NCI-H774 (cell line): ENCODE data around the gene PHLDB2.

Experiments
- DNase-seq: peaks from one replicate; lab custom pipeline; 2025; lab: John Stamatoyannopoulos, UW

PHLDB2 gene

DNA sequence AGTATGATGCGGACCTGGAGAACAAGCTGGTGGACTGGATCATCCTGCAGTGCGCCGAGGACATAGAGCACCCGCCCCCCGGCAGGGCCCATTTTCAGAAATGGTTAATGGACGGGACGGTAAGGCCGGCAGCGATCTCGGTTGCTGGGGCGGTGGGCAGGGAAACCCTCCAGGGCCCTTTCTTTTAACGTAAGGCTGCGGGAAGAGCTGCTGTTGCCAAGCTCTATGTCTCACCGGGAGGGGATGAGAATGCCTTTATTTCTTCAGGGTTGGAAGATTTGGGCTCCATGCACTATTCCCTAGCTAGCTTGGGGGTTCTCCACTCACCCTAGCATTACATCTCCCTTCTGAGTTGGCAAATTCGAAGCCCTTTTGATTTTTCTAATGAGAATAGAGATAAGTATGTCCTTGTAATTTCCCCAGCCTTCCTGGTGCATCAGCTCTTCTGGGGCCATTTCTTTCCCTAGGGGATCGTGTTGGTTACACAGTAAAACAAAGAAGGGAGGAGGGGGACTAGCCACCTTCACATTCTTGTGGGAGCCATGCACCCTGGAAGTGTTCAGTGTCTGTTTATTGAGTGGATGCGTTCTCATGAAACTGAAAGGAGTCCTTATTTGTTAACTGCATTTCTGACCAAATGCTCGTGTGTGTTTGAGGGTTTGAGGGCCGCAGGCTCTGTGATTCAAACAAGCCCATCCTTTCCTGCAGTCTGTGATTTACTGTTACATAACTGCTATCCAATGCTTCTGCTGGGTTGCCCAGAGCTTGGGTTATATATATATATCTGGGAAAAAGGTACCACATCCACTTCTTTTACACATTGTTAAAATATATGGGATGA, 140.6 kb downstream of the PHLDB2 start:
- DNase-seq, result no peak

DNA sequence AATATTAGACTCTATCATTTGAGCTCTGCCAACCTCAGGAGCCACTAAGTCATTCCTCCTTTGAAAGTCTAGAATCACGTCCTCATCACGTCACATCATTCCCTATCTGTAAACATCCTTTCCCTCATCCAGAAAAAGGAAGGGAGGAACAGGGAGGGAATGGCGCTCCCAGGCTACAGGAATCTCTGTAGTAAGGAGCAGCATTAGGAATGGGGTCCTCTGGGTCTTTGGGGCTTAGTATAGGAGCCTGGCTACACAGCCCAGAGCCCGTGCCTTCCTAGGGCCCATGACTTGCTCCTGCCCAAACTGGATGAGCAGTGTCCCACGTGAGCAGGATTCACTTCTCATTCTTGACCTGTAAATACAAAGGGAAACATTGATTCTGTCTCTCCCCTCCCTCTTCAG, 141.3 kb downstream of the PHLDB2 start:
- no peak for DNase-seq

DNA sequence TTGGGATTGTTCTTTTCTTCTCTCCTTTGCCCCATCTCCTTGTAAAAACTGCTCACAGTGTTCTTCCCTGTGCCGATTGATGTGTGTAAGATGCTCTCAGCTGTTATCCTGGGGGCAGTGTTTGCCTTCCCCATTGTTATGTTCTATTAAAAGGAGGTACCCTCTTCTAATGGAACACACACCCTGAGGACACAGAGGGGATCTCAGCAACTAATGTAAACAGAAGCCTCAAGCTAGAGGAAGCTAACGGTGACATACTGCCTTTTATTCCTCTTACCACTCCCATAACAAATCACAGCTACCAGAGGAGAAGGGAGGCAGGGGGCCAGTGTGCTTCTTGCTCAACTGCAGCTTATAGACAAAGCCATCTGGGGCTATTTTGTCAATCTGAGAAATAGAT, 141.9 kb downstream of the PHLDB2 start:
- no peak for DNase-seq

DNA sequence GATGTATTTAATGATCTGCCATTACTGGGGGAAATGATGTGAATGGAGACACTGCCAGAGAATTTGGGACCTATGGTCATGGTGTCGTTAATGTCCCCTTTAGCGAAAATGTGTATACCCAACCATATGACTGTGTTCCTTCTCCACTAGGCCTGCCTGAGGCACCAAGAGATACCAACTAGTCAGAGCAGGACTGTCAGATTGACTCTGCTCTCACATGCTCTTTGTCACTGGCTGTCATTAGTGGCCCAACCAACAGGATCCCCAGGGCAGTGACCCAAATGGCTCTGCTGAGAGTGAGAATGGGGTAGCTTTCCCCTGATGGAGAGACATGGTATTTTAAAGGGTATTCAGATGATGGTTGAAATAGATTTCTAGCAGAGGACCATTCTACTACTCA, 142.5 kb downstream of the PHLDB2 start:
- DNase-seq, result no peak

DNA sequence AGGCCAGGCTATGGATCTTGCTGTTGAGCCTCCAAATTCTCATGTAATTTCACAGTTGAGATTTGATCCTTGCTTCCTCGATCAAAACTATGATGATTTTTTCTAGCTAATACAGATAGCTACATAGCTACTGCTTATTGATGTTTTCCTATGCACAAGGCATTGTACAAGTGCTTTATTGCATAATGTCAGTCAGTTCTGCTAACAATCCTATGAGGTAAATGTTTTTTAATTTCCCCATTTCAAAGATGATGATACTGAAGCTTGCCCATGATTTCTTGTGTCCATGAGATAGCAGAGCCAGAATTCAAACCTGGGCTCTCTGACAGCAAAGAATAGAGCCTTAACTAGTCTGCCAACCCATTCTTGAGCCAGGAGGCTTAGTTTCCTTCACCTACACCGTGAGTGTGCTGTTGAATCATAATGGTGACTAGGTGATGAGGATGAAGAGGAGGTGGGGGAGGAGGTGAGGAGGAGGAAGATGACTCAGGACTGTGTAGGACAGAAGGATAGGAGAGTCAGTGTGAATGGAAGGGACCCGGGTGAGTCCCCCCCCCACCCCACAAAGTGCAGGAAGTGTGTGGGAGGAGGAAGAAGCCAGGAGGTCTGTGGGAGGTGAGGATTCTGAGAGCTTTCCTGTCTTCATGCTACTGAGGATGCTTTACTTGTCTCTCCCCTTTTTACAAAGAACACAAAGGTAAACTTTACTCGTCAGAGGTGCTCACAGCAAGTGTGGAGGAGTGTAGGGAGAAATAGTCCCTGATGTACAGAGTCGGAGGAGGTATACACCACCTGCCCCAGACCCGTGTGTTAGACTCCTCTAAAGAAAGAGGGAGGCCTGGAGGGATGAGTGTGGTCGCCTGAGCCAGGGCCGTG, 143.3 kb downstream of the PHLDB2 start:
- DNase-seq, result no peak

DNA sequence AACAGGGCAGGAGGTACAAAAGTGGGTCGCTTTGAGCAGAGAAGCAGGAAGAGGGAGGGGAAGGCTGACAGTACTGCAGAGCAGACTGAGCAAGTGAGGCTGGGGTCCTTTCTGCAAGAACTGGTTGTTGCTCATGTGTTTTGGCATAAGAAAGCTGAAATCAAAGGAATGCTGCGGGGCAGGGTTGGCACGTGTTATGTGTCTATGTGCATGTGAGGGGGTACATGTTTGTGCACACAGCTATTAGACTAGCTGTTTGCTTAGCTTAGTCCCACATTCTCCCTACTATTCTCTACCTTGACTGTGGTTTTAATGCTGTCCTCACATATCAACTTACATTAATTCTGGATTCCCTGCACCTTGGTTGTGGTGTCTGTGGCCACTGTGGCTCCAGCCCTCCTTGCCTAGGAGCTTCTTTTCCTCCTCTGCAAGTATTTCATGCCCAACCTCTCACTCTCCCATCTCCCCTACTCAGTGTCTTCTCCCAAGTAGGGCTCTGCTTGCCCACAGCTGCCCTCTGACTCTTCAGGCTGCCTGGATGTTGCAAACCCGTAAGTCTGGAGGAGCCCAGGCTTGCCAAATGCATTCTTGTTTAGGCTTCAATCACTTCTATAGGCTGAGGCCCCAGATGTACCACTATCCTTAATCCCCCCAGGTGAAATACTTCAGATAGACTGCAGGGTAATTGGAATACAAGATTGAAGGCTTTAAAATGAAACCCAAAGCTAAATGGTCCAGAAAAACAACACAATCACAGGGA, 144.4 kb downstream of the PHLDB2 start:
- no peak for DNase-seq

DNA sequence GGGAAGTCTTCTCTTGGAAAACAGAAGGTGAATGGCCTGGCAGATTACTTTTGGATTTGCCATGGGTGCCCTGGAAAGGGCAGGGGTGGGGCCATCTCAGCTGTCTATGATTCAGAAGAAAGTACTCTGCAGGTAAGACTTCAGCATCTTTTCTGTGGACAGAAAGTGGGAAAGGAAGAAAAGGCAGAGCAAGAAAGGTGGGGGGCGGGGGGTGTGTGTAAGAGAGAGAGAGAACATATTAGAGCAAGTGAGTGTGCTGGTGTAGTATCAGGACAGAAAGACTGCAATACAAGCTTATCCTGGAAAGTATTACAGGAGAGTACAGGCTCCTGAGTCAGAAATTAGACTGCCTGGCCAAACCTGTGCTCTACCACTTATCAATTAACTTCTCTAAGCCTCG, 145.1 kb downstream of the PHLDB2 start:
- DNase-seq, result no peak

DNA sequence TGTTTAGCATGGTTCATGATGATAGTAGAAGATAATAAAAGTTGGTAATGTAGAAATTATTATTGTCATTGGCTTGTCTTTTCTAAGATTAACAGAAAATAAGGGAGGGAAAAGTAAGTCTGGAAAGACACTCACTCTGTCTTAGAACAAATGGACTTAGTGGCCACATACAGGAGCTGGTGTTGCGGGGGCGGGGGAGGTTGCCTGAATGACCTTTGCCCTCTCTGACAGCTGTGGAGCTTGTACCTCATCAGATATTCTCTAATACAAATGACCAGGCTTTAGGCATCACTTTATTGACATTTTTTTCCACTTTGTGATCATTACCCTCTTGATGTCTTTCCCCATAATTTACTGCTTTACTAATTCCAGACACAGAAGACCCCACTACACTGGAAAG, 145.6 kb downstream of the PHLDB2 start:
- DNase-seq, result no peak

DNA sequence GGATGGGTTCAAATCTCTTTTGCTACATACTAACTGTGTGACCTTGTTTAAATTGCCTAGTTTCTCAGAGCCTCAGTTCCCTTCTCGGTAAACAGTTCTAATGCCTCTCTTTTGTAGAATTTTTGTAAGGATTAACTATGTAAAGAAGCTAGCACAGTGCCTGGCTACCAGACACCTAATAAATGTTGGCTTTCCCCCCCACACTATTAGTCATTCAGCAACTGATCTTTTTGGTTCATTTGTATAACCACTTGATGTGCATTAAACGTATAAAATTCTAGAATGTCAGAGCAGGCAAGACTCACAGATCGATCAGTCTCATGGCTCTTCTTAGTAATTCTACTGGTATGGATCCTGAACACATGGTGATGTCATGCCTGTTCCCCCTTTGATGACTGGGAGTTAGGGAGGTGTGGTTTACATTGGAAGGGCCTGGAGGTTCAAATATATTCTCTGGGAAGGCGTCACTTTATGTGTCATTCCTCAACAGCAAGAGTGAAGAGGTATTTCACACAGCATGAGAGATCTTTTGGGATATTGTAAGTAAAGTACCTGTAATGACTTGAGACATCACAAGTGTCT, 146.1 kb downstream of the PHLDB2 start:
- no peak for DNase-seq

DNA sequence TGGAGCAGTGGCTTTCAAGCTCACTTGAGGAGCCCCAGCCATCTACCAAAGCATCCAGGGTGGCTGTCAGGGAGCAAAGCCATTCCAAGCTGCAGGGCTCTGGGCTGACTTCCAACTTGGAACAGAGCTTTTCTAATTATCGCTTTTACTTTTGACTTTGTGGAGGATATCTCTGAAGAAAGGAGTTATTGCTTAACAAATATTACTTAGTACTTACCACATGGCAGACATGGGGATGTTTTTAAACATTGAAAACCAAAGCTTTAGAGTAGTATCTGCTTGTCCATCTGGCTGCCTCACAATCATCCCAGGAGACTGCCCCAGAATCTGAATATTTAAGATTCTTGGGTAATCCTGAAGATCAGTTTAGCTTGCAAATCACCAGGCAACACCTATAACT, 148.6 kb downstream of the PHLDB2 start:
- no peak for DNase-seq

DNA sequence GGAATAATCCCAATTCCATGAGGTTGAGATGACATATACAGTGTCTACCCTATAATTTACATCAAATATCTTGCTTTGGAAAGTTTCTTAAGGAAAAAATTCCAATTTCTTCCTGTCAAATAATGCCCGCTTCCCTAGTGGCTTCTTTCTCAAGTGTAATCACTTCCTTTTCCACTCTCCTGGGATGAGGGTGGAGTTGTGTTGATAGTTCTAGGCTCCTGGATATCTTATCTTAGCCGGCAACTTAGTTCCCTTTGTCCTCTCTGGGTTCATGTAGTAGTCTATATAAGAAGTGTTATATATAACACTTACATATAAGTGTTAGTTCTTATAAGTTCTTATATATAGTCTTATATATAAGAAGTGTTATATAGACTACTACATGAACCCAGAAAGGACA, 150.6 kb downstream of the PHLDB2 start:
- DNase-seq, result no peak

DNA sequence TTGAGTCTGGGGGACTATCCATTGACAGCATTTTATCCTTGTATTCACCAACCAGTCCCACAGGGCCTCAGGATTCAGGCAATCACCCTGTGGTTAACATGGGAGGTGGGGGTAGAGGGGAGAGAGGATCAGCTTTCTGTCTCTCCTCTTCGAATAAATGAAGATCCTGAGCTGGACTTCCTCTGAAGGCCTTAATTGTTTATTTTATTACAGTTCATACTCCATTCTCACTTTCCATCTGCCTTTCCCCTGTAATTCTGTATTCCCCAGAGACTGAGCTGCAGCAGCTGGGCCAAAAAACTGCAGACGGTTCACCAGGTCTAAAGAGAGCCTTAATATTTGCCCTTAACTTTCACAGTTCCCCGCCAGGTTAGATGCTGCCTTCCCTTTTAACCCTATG, 151.6 kb downstream of the PHLDB2 start:
- DNase-seq, result no peak

DNA sequence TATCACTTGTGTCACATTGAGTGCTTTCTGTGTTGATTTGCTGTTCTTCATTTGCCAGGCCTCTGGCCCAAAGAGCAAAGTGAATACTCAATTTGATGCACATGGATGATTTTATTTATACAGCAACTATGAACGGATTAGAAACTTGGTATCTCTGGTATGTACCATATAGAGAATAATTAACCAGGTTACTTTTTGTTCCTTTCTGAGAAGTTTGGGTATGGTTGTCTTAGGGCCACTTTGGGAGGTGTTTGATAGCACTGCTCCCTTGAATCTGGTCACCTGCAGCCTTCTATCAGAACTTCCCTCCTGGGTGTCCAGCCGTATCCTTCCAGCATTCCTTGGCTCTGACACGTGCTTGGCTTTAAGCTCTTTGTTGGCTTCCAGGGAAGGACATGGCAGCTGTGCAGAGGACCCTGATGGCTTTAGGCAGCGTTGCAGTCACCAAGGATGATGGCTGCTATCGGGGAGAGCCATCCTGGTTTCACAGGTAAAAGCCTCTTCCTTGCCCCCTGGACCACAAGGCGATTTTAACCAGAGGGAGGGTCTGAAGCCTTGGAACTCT, 152.4 kb downstream of the PHLDB2 start:
- DNase-seq, result no peak

DNA sequence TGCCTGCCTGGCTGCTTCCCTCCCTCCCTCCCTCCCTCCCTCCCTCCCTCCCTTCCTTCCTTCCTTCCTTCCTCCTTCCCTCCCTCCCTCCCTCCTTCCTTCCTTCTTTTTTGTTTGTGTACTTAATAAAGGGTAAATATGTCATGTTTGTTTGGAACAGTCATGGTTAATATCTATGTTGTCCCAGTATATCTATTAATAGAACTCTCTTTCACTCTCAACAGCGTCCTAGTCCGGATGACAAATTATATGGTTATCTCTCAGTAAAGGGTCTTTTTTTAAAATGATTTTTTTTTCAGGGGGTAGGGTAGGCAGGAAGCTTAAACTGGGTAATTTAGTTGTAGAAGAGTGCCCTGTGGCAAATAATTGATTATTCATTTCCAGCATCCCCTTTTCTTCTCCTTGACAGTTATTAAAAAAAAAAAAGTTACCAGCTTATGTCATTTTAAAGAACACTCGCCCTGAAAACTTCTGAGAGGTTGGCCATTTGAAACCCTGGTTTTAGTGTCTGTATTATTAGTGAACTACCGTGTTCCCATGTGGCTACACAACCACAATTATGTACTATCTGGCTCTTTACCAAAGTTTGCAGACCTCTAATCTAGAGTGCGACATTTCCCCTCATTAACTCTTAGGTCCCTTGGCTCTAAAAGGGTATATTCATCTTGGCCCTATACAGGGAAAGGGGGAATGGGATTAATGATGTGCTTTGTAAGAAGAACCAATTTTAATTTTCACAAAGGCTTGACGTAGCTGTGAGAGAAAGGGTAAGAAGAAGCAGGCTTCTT, 153.3 kb downstream of the PHLDB2 start:
- no peak for DNase-seq

DNA sequence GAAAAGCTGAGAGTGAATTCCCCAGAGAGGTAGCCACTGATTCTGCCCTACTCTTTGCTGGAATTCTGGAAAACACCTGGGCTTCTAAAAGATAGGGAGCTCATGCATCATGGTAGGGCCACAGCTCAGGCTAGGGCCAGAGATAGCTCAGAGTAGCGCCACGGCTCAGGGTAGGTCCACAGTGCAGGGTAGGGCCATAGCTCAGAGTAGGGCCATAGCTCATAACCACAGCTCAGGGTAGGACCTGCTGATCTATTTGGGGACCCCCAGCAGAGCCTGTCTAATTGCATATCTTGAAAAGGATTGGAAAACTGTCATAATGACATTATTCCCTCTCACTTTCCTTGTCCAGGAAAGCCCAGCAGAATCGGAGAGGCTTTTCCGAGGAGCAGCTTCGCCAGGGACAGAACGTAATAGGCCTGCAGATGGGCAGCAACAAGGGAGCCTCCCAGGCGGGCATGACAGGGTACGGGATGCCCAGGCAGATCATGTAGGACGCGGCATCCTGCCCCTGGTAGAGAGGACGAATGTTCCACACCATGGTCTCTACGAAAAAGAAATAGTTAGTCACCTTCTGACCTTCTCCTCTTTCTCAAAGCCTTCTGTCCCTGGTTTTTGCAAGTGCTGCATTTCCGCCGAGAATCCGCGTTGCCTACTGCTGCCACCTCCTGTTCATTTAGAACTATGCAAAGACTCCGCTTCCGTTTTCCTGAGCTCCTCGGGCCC, 154.2 kb downstream of the PHLDB2 start:
- DNase-seq, result no peak

DNA sequence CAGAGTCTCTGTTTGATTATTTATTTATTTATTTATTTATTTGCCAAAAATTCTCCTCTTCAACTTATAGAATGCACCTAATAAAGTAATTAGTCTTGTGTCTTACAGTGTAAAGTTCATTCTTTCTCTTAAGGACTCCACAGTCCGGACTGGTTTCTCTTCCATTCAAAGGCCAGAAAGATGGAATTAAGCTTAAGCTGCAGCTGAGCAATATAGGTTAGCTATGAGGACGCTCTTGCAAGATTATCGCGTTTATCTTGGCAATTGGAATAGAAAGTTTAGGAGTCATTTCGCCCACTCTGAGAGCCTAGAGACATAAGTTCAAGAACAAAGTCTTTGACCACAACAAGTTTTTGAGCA, 154.7 kb downstream of the PHLDB2 start:
- no peak for DNase-seq

DNA sequence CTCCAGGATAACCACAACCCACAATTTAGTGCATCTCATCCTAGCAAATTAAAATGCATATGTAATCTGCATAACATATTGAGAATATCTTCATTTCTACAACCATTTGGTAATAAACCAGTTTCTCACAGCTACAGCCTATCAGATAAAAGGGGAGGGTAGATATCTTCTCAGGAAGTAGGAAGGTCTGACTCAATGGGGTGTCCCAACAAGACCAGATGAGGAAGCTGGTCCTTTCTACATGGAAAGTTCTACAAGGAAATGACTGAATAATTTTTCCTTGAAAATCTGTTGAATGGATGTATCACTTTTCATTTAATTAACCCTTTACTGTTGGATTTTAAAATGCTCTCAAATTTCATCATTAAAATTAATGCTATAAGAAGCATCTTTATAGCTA, 158.0 kb downstream of the PHLDB2 start:
- no peak for DNase-seq

DNA sequence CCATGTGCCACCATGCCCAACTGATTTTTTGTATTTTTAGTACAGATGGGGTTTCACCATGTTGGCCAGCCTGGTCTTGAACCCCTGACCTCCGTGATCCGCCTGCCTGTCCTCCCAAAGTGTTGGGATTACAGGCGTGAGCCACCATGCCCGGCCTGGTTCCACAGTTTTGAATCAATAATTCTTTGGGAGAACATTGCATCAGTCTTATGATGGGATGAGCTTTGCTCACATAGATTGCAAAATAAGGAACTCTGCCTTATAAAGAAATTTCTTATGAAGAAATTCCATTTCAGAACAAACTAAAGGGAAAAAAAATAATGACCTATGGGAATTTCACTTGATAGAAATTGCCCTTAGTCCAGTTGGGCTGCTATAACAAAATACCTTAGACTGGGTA, 159.6 kb downstream of the PHLDB2 start:
- no peak for DNase-seq

DNA sequence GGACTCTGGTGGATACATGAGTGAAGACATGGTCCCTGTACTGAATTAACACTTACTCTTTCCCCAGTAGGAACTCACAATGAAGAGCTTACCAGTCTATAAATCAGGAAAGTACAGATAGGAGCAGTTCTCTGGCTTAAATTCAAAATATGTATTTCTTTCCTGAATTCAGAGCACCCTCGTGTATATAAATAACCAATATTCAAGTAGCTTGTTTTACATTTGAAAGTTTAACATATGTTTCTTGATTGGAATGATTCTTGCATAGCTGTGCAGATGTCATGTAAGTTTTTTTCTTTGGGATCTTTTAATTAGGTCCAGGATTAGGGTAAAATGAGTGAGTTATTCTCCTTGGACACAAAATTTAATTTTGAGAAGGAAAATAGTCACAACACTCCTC, 160.7 kb downstream of the PHLDB2 start:
- no peak for DNase-seq

DNA sequence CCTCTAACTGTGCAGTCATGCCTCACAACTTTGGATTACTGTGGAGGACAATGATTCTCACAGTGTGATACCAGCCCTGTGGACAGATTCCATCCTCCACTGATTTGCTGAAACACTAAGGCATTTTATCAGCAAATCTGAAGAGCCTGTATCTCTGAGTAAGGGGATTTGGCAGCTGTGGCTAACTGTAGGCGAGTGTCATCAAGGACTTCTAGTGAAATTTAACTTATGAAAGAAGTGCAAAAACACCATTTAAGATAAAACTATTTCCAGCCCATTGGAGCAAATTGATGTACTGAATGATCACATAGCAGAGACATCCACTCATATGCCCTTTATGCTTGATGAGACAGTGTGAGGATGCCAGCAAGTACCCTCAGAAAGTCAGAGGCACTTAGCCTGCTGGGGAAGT, 161.6 kb downstream of the PHLDB2 start:
- no peak for DNase-seq
